DMS53 (cell line): ENCODE measurements around the gene EN2.

Source experiments
- DNase-seq: peaks from one replicate; lab custom pipeline; 2025; lab: John Stamatoyannopoulos, UW

The EN2 gene

DNA sequence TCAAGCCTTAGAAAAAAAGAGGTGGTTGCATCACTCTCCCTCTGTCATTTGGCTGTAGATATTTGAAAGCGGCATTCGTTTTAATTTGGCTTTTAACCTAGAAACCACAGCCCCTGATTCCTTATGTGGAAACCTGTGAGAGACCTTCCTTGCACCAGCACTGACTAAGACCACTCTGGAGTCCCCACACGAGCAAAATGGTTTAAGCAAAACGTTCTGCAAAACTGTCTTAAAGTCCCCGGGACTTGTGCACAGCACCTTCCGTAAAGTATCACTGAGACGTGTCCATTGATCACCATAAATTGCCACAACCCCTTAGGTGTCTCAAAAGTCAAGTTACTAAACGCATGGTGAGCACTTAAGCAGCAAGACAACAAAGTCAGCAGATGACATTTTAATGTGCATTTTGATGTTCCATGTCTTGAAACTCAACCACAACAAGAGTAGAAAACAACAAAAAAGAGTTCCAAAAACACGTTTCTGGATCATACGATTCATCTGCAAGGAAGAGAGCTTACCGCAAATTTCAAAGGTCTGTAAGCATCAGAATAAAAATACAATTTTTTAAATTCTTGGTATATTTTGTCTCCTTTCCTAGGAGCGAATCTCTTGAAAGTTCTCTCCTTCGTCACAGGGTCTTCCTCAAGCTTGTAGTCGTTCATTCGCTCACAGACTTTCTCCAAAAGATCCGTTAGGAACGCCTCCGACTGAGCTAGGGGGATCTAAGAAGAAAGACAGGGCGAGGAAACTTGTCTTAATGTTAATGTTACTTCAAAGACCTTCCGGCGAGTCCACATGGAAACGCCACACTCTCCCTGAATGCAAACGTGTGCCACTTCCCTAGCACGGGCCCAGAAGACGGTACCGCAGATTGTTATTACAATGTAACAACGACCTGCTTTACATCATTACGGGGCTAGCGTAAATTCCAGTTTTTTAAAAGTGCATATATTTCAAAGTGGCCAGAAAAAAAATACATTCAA, 50.7 kb downstream of the EN2 start:
- DNase-seq, result no peak

DNA sequence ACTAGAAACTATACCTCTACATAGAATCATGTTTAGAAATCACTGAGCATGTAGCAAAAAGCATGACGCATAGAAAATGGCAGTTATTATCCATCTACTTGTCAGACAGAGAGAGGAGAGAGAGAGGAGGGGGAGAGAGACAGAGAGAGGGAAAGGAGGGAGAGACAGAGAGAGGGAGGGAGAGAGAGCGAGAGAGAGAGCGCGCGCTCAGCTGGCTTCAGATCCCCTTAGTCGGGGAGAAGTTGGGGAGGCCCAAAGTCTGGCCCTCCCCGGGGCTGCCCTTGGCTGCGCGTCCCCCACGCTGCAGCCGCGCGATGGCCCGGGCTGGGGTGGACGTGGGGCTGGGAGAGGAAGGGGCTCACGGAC, 51.4 kb downstream of the EN2 start:
- no peak for DNase-seq

DNA sequence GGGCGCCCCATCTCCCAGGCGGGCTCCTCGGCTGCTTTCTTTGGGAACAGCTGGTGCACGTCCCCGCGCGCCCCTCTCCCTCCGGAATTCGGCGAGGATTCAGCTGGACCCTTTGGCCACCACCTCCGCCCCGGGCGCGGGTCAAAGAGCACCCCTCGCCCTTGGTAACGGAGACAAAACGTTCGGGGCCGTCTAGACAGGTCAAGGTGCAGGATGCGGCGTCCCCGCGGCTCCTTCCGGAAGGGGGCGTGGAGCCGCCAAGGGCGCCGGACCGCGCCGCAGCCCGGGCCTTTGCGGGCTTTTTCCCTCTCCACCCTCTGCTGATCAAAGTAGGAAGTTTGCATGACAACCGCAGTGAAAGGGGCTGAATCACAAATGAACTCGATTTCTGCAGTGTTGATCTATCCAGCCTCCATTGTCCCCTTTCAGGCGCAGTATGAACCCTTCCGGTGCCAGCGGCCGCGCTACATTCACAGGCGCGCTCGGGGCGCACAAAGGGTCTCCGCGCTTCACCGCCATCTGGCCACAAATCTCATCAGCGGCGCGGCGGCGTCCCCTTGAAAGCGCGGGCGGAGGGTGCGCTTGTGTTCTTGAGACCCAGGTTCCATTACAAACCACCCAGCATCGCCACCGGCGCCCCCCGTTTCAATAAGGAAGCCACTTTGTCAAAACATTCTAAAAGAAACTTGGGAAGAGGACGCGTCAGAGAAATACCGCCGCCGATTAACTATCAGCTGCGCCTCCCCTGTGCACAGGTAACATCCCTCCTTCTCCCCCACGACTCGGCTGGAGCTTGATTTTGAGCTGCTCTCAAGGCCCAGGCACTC, 52.0 kb downstream of the EN2 start:
- DNase-seq, result no peak

DNA sequence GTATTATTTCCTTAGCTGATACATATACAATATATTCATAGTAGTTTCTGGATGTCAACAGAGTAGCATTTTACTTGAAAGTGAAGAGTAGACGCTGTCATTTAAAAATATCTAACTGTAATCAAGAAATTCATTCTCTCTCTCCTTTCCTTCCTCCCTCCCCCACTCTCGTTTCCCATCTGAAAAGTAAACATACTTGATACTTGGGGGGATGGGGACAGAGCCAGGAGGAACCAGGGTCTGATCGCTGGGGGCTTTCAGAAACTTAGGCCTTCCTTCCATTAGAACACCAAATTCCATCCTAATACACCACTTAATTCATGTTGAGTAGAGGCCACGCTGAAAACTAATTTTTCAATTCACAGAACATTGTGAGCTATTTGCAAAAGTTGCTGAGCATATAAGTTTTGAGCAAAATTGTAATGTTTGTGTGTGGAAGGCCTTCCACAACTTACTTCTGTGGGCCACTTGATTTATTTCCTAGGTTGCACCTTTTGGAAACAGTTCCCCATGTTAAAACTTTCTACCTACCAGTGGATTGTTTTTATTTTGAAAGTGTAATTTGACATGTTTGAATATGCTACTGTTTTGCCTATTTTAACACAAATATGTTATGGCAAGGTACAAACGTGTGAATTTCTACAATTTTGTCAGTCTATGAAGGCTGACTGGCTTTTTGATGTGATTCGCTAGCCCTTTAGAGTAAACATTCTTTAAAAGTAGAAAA, 53.2 kb downstream of the EN2 start:
- DNase-seq, result no peak

DNA sequence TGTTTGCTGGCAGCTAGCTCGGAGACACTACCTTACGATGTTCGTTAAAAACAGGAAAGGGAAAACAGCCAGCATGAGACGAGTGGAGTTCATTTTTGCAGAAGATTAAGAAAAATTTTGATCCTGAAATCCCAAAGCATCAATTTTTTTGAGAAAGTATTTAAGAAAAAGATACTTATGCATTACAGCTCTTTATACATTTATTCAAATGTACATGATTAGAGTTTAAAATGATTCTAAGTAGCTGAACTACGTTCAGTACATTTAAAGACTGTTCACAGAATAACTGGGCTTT, 53.7 kb downstream of the EN2 start:
- DNase-seq, result no peak

DNA sequence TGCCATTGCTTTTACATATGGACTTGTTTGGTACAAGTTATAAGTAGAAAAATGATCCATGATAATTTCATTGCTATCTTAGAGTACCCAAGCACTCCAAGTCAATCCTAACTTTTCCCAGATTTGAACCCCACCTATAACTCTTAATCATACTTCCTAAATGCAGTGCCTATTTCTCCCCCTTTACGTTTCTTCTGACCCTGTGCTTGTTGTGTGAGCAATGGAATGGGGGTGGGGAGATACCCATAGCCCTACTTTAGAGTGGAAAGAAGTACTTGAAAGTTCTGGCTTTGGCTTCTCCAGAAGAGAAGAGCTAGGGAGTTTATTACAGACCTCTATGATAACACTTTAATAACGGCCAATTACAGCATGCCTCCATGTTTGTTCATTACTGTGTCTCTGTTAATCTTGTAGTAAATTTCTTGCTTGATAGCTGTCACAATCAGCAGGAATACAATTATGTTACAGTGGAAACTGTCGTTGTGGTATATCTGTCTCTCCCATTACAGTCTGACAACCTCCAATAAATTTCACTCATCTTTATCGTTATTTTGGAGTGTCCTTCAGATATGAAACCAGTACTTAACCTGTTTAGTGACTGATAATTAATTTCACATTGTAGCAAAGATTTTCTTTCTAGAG, 54.4 kb downstream of the EN2 start:
- no peak for DNase-seq

DNA sequence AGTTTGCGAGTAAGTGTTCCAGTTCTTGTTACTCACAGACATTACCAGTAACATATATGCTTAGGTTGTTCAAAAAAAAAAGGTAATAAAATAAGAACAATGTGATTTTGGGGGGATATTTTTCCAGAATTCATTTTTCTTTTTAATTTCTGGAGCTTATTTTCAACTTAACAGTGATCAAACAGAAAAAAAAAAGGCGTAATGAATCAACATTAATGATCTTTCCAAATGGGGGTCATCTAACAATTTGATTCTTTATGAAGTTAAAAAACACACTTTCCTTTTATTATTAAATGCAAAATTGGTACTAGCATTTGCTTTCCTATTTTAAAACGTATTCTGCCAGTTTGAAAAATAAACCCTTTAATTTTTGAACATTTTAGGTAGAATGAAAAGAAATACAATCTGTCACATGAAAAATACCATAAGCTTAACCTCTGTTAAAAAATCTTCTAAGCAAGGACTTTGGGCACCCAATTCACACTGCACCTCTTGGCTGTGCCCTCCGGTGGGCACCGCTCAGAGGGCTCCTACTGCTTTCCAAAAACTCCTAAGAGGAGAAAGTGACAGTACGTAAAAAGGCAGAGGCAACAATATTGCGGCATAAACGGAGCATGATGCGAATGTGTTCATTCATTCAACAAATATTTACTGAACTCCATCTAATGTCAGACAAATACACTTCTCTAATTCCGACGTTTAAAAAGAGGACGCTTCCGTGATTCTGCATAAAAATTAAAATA, 55.8 kb downstream of the EN2 start:
- DNase-seq, result no peak

DNA sequence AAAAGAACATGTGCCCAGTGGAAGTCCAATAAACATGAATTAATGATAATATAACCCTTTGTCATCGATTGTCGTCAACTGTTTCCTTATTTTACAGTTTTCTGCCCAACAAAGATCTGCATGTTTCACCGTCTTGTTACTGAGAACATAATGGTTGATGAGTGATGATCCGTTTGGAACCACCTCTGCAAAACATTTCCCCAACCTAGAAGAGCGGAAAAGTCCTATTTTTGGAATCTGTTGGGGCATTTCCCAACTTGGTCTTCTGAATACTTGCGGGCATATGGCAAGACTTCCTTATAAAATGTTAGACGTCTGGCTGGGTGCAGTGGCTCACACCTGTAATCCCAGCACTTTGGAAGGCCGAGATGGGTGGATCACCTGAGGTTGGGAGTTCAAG, 56.4 kb downstream of the EN2 start:
- DNase-seq, result no peak
